HG02852 (cell line): ENCODE results near the gene KCTD15.

Source experiments
- ATAC-seq: cut with Tn5 transposase; IDR thresholded peaks from one replicate; pipeline ENCODE4 v1.9.1; 2021; ENCODE audit warnings: mild to moderate bottlenecking, moderate library complexity; ENCODE audit not compliant: unreplicated experiment

Gene KCTD15, protein sequence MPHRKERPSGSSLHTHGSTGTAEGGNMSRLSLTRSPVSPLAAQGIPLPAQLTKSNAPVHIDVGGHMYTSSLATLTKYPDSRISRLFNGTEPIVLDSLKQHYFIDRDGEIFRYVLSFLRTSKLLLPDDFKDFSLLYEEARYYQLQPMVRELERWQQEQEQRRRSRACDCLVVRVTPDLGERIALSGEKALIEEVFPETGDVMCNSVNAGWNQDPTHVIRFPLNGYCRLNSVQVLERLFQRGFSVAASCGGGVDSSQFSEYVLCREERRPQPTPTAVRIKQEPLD

DNA sequence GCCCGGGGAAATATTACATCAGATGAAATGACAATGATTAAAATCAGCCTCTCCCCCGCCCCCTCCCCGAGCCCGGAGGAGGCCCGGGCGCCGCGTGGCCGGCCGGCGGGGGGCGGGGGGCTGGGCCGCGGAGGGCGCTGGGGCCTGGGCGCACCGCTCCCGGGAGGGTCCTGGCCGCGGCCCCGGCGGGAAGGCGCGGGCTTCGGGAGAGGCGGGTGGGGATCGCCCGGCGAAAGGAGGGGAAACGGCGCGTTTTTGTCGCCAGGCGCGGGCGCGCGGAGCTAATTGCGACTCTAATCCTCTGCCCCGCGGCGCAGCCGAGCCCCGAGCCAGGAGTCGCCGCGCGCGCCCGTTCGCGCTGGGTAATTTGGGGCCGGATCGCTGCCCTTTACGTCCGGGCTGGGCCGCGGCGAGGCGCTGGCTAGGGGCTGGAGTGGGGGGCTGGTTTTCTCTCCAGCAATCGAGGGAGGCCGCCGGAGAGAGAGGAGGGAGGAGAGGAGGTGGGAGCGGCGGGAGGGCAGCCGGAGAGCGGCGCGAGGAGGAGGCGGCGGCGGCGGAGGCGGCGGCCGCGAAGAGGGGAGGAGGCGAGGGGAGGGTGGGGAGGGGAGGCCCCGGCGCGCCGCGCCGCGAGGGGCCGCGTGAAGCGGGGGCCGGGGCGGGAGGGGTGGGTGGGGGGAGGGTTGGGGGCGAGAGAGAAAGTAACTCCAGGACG is at the start of gene KCTD15:
Gene KCTD15, plus strand, starts transcription at position 707 of the 712 bp plus-strand sequence. CDS start 3,585 bp downstream, outside the sequence.
- no peak for ATAC-seq

DNA sequence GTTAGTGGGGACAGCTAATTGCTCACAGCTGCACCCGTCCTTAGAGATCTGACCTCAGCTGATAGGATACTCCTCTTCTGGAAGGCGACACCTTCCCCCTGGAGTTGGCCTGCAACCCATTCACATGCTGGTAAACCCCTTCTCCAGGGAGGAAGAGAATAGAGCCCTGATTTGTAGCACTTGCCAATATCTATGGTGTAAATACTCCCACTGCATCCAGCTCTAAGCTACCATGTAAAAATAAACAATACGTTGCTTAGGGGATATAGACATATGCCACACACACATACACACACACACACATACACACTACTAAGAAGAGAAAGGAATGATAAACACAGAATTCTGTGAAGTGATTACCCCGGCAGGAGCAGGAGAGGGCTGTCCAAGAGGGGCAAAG is 49.4 kb upstream of the KCTD15 start:
- ATAC-seq = no peak

DNA sequence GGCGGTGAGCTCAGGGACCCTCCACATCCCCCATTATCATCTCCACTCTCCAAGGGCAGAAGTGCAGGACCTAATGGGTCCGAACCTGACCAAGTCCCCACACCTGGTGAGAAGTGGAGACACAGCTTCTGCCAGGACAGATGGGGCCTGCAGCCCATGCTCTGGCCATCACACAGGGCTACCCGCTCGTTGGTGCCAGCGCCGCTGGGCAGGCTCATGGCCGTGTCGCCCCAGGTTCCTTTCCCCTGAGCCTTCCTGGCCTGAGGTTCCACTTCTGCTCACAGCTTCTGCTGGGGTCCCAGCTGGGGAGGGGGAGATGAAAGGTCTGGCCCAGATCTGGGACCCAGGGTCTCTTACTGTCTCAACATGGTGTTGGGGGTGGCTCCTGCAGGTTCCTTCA is 48.4 kb upstream of the KCTD15 start:
- no peak for ATAC-seq

DNA sequence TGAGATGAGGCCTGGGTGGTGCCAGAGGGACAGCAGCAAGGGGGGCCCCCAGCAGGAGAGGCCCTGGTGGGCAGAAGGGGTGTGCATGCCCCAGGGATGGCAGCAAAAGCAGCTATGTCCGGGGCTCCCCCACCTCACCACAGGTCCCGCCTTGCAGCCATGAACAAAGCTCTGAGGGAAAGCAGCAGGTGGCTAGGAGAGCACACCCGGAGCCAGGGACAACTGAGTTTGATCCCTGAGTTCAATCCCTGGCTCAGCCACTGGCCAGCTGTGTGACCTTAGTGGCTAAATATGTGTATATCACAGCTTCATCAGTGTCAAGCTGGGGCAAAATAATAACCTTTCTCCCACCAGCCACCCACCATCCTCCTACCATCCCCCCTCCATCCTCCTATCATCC is 47.7 kb upstream of the KCTD15 start:
- ATAC-seq = no peak

DNA sequence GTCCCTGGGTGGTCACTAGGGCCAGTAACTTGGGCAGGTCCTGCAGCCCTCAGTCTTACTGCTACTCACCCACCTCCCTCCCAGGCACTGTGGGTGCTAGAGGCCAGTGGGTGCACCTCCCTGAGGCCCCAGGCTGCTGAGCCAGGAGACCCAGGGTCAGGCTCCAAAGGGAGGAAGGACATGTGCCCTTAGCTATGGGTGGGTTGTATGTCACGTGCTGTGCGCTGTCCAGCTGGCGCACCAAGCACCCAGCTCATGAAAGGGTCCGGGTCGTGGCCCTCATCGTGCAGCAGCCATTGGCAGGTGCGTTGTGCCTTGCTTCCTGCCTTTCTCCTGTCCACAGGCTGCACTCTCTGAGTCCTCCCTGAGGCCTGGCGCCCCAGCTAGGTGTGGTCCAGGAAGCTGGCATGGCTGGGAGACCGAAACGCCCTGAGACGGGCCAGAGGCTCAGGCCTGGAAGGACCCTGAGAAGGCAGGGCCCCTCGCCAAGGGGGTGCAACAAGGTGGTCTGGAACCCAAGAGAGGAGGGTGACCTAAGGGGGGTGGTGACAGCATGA is 47.0 kb upstream of the KCTD15 start:
- ATAC-seq = no peak

DNA sequence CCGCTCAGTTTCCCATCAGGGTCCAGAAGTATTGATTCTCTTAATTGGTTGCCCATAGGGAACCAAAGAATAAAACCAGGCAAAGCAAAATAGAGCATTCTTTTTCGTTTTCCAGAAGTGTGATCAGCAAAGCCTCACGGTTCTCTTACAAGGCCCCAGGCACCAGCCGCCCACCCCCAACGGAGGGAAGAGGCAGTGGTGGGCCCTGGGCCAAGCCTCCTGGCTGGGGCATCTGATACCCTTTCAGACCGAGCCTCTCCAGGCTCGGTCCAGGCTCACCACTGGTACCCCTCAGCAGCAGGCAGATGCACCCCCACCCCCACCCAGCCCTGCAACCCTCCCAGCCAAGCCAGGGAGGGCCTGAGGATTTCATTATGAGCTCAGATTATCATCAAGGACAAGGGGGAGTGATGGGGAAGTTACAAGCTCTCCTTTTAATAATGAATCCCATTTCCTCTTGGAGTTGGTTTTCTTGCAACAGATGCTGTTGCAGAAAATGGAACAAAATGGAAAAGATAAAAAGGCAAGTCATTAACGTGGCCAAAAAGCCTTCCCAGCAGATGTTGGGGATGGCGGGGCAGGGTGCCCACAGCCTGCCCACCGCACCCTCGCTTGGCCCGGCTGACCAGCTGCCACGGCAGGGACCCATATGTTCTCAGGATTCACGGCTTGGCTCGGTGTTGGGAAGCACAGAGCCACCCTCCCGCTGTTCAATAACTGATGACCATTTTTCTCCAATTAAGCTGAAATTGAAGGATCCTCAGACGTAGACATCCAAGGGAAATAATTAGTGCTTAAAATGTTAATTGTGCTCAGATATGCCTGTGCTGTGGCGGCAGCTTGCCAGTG is 45.9 kb upstream of the KCTD15 start:
- no peak for ATAC-seq

DNA sequence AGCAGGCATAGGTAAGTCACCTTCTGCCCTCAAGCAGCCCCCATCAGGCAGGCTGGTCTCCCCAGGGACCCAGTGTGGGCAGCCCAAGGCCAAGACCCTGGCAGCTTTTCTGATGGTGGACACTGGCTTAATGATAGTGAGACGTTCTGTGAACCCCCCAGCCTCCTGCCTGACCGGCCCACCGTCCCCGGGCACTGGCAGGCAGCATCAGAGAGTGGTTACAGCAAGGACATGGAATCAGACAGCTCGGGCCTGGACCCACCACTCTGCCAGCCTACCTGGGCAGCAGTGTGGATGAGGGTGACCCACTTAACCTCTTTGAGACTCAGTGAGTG is 45.3 kb upstream of the KCTD15 start:
- no peak for ATAC-seq

DNA sequence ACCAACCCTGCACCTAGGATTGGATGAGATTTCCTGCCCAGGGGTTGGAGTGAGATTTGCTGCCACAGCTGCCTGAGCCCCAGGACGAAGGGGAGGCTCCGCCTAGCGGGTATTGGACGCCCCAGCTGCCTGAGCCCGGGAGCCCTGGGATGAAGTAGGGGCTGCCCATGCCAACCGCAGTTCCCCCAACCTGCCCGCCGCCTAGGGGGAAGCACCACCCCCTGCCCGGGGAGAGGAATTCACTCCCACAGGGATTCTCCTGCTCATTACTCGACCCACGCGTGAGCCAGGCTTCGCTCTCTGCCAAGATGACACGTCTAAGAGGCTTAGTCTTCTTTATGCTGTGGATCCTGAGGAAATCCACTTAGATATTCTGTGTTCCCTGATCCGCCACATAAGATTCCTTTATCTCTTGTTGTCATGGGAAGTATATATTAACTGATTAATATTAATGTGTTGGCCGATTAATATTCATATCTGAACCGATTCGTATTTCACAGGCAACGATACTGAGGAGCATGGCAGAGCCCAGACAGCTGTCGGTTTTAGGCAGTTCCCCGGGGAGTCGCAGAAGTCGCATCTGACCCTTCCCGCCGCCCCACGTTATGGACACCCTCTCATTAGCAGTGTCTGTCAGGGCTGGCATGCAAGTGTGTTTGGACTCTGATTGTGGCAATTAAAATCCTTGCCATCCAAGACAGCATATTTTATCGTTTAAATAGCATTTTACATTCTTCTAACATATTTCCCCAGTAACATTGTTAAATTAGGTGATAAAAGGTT is 44.5 kb upstream of the KCTD15 start:
- no peak for ATAC-seq

DNA sequence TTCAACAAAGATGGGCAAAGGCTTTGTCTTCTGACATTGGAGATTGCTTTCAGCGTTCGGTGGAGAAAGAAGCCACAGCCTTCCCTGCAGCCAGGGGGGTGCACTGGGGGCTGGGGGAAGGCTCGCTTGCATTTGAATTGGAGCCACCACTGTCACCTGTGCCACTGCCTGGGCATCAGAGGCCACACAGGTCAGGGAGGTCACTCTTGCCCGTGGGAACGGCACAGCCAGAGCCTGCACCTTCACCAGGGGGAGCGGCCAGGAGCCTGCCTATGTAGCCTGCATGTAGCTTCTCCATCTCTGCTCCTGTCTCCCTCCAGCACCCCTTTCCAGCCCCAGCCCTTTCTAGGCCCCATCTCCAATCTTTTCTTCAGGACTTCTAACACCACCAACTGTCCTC is 43.7 kb upstream of the KCTD15 start:
- no peak for ATAC-seq

DNA sequence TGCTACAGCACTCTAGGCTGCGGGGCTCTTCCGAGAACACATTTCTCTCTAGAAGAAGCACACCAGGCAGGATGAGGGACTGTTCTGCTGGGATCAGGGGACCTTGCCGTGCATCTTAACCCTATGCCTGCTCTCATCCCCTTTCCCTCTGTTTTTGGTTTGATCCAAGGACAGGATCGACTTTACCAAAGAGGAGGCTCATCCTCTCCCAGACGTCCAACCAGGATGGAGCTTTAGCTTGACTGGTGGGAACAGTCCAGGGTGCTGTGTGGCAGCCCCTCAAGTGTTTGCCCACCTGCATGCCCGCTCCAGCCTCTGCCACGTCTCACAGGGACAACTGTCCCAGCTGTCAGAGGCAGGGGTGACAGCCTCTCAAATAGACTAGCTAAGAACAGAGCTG is 42.3 kb upstream of the KCTD15 start:
- no peak for ATAC-seq

DNA sequence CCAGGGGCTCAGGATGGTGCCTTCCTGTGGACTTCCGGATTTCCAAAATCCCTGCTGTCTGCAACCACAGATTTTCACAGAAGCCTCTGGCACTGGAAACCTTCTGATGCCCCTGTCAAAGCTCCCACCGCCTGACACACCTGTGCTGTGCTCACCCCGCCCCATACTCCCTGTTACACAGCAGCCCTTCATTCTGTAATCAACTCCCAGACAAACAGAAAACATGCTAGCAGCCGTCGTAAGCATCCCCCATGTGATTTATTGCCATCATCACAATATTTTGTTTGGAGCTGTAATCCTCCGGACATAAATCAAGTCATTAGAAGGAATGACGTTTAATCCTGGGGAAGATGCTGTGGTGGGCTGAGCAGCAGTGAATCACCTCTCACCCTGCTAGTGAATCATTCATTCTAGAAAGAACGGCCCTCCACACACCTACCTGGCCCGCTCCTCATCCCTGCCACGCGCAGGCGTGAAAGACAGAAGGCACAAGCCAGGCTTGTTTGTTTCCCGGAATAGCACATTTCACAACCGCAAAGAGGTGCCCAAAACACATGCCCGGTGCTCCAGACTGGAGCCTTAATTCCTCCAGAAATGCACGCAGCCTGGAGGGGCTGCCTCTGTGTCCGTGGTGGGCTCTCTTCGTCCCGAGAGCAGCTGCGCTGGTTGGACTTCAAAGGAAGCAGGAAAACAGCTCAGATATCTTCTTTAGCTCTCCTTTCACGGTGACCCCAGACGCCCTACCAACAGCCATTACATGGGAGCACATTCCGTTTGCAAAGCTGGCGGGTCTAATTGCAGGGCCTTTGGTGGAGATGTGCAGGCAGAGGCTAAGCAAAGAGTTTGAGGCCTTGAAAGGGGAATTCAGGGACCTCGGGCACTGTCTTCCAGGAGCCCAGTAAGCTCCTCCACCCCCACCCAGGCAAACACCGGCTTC is 41.3 kb upstream of the KCTD15 start:
- no peak for ATAC-seq

DNA sequence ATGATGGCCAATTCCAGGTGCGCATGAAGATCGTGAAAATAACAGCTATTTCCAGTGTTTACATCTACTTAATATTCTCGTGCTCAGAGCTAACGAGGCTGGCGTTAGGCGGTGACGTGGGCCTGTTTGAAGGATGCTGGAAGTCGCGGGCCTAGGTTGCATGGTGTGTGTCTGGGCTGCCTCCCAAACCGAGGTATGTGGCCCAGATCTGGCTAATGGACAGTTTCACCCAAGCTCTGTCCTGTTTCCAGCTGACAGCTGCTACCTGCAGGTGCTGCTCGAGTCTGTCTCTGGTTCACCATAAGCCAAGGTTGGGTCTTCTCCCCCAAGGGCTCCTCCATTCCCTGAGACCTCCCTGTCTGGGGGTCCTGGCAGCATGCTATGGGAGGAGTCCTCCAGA is 40.5 kb upstream of the KCTD15 start:
- no peak for ATAC-seq

DNA sequence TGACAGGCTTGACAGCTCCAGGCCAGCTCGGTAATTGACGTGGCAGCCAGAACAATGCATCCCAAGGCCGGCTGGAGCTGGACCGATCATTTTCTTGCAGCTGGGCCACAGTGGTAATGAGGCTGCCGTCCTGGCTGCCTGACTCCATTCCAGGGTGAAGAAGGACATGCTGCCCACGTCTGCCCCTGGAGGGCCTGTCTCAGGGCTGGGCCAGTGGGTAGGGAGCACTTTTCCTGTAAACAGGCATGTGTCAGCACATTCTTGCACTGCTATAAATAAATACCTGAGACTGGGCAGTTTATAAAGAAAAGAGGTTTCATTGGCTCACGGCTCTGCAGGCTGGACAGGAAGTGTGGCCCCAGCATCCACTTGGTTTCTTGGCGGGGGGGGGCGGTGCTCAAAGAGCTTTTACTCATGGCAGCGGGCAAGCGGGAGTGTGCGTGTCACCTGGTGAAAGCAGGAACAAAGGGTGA is 38.1 kb upstream of the KCTD15 start:
- ATAC-seq = no peak

DNA sequence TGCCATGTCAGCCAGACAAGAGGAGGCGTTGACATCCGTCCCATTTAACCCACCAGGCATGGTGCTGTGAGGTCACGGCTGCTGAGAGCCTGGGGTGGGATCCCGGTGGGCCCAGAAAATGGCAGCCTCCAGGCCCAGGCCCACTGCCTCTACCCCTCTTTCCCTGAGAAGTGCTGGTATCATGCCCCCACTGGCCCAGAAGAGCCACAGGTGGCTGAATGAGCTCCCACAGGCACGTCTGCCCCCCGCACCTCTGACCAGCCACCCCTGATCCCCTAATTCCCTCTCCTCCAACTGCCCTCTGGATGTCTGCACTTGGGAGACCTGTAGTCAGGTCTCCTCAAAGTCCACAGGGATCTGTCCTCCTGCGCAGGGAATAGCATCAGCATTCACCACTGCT is 37.3 kb upstream of the KCTD15 start:
- no peak for ATAC-seq

DNA sequence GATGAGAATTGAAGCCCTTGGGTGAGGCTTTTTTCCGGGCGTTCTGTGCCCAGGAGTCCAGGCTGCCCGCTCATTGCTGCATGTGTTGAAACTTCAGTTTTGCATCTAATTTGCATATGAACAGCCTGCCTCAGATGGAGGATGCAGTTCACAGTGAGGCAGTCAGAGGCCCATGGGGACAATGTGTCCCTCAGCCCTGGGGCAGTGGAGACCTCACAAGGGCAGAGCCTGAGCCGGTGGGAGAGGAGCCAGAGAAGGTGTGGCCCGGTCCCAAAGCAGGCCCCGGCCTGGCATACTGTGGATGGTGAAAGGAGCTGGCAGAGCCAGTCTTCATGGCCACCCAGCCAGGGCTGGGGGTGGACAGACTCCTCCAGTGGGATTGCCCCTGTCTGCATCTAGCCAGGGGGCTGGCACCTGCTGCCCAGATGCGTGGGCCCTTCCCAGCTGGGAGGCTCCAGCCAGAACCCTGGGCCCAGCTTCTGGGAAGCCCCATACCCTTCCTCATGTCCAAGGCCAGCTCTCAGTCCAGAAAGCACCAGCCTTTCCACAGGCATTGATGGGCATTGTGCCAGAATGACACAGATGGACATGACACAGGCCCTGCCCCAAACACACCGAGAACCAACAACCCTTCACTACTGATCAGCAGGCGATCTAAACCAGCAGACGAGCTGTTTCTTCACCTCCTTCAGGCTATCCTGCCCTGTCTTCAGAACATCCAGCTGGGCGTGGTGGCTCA is 32.9 kb upstream of the KCTD15 start:
- no peak for ATAC-seq

DNA sequence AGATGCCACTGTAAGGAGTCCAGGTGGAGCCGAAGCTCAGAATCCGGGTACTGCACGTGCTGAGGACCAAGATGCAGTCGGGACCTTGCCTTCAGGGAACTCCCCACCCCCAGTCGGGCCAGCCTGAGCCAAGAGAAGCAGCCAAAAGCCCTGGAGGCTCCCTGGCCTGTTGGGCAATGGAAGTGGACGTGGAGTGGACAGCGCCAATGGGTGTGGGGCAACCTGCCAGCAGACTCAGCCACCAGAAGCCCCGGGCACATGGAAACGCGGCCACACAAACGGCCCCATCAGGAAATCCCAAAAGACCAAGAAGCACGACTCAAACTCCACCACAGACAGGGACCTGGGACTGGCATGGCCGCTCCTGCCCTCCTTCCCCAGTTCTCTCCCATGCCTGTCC is 30.0 kb upstream of the KCTD15 start:
- ATAC-seq = no peak

DNA sequence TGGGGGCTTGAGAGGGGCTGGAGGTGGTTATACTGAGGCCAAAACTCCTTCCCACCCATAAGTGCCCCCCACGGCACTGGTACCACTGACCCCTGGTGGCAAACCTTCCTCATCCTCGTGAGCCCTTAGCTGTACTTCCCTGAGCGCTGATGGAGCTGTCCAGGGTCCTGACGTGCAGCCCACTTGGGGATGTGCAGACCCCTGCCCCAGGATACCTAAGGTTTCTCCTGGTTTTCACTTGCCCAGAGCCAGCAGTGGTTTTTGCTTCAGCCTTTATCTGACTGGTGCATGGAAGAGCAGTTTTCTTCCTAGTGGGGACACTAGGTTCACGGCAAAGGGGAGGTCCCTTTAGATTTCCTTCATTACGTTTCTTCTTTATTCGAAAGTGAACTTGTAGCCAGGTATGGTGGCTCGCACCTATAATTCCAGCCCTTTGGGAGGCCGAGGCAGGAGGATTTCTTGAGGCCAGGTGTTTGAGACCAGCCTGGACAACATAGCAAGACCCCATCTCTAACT is 28.7 kb upstream of the KCTD15 start:
- ATAC-seq = no peak

DNA sequence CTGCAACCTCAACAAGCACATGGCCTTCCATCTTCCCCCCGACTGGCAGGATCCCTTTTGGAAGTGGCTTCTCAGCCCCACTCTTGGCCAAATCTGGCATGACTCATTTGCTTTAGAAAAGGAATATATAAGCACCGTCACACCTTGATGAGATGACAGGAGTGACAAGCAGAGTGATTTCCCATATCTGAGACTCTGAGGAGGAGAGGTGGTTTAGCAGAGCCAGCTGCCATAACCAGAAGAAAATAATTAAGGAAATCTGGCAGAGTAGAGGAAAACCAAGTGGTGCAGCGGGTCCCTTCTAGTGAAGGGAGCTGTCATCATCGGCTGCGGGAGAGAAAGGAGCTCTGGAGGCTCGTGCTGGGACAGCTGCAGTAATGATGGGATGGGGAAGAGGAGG is 27.5 kb upstream of the KCTD15 start:
- ATAC-seq = no peak

DNA sequence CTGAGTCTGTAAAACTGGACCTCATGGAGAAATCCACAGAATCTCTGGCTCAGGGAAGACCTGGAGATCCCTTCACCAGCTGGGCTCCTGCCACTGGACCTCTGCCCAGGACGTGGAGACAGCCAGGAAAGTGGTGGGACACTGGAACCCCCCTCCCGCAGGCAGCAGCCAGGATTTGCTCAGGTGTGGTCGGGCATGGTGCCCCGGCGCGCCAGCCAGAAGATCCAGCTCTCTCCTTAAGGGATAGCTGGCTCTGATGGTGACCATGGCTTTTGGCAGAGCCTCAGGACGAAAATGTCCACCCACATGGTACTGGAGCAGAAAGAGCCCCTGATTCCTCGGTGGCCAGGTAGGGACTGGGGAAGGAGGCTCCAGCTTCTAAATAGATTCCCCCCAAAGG is 26.6 kb upstream of the KCTD15 start:
- ATAC-seq = no peak
